NCI-H510A treated with DMSO at 0.1 percent for 48 hours (cell line): ENCODE results near the gene GNA14.
"Not testable (repeated sequence)": the region's sequence is repeated elsewhere in the genome, so short reads cannot be mapped to it uniquely, and the experiment has no call there.

Experiments
- DNase-seq: peaks from one replicate; lab custom pipeline; 2025; lab: John Stamatoyannopoulos, UW

Gene GNA14

DNA sequence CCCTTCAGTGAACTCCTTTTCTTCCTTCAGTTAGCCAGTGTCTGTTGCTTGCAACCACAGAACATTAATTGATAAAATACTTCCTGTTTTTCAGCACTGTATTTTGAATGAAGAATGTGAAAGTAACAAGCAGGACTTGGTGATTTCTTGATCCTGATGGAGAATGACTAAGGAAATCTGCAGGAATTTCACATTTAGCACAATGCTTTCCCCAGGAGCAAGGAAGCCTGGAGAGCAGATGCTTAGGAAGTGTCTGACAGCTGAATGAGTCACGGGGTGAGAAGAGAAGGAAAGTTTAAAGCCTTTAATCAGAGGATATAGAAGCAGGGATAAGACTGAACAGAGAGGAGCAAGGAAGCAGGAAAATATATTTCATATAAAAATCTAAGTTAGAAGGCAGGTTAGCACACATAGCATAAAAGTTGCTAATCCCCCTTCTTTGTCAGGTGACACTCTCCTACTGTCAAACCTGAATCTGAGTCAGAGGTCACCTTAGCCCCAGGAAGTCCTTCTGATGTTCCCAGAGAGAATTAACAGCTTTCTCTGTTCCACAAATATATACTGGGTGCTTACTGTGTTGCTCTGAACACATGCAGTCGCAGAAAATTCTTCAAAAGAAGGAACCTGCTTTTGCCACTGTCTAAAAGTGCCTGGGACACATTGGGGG lies 59.7 kb downstream of the GNA14 start:
- peak; percentile 29 for DNase-seq

DNA sequence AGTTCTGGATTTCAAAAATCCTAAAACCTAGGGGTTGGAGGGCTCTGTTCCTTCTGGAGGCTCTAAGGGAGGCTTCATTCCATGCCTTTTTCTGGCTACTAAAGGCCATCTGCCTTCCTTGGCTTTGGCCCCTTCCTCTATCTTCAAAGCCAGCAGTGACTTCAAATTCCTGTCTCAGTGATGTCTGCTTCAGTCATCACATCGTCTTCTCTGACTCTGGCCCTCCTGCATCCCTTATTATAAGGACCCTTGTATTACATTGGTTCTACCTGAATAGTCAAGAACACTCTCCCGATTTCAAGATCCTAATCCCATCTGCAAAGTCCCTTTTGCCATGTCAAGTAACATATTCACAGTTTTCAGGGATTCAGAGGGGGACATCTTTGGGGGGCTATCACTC lies 60.3 kb downstream of the GNA14 start:
- no peak for DNase-seq

DNA sequence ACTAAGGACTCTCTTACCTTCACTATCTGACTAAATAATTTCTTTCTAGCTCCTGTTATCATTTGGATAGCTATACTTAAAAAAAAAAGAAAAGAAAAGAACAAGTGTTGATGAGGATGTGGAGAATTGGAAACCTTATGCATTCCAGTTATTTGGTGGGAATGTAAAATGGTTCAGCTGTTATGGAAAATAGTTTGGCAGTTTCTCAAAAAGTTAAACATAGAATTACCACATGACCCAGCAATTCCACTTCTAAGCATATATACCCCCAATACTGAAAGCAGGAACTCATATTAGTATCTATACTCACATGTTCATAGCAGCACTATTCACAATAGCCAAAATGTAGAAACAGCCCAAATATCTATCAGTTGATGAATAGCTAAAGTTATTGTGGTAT lies 61.1 kb downstream of the GNA14 start:
- no peak for DNase-seq

DNA sequence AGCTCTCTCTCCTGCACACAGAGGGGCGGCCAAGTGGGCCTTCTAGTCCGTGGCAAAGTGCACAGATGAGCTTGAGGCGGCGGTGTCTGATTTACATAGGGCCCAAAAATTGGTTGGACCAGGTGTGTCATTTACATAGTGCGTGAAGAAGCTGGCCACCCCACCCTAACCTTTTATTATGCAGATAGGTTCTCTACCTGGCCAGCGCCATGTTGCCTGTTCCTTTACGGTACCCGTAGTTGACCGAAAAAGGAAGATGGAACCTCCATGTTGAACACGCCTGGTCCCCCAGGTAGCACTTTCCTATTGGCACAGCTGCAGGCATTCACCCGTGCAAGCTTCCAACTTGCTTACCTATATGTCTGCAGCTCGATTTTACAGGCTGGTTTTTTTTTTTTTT lies 61.5 kb downstream of the GNA14 start:
- no peak for DNase-seq

GRCh38 chr9:77585335-77585786 lies 62.8 kb downstream of the GNA14 start:
- DNase-seq, result no peak

DNA sequence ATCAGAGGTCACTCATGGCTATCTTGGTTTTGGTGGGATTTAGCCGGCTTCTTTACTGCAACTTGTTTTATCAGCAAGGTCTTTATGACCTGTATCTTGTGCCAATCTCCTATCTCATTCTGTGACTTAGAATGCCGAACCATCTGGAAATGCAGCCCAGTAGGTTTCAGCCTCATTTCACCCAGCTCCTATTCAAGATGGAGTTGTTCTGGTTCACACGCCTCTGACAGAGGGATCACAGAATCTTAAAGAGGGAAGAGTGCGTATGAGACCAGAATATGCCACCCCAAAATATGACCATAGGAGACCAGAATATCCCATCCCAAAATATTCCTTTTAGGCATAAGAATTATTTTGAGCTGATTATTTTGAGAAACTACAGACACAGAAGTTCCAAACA lies 63.2 kb downstream of the GNA14 start:
- DNase-seq, result not testable (repeated sequence)

DNA sequence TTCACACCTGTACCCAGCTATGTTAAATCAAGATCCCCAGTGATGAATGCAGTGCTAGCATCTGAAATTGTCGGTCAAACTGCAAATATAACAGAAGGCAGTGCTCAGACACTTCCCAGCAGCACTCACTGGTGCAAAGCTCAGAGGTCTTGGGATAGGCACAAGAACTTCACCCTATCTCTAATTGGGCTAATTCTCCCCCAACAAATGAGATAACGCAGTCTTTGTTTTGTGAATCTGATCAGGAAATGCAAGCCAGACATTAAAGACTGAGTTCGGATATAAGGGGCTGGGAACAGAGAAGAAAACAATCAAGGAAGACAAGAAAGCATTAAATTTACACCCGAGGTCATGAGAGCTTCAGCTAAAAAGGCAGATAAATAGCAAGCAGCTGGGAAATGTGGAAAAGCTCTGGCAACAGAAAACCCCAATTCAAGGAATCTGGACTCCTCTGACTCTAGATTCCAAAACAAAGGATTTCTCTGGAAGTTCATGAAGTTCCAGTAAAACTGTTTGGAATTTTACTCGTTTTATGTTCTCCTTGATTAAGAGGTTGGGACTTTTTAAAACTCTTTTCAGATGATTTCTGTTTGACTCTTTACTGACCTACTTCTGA lies 65.1 kb downstream of the GNA14 start:
- no peak for DNase-seq

DNA sequence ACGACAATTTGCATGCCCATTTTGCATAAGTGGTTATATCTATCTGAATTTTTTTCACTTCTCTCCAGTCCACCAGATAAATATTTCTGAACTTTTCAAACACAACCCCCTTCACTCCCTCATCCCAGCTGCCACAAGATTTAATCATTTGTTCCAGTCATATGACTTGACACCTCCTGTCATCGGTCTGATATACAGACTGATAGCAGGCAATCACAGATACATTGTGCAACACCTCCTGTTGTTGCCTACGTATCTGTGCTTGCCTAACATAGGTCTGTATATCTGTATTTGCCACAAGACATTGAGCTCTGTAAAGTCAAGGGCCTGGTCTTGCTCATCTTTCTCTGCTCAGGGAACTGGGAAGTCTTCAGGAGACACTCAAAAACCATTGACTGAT lies 65.6 kb downstream of the GNA14 start:
- DNase-seq, result no peak

DNA sequence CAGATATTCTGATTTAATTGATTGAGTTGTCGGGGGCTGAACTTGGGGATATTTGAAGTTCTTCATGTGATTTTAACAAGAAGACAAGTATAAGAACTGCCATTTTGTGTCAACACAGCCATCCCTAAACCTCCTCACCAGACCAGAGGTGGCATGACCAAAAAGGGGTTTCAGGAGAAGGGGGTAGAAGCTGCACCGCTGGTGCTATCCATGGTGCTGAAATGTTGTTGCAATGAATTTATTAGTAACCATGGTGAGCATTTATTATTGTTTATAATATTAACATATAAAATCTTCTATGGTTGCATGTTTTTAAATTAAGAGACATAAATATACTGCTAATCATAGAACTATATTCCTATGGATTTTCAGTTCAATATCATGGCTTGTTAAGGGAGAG lies 72.3 kb downstream of the GNA14 start:
- DNase-seq, result no peak

DNA sequence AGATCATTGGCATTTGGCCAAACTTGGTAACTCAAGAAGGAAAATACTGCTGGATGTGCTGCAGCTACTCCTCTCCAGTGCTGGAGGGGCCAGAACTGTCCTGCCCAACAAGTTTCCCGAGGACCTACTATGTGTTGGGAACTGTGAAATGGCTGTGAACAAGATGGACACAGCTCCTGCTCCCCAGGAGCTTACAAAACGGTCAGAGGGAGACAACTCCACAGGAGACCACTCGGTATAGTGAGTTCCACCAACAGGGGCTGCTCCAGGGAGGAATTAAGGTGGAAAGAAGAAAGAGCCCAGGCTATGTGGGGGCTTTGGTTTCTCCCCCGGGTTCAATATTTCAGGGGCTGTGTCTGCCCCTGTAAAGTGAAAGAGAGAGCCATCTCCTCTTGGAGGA lies 78.8 kb downstream of the GNA14 start:
- DNase-seq, result no peak

GRCh38 chr9:77563174-77563573 lies 84.9 kb downstream of the GNA14 start:
- no peak for DNase-seq

- no peak for DNase-seq
Measured at GRCh38 chr9:77562019-77562748, 85.9 kb downstream of the GNA14 start.

GRCh38 chr9:77561331-77562018 lies 86.6 kb downstream of the GNA14 start:
- DNase-seq, result no peak

GRCh38 chr9:77556396-77556795 lies 91.7 kb downstream of the GNA14 start:
- DNase-seq, result no peak

DNA sequence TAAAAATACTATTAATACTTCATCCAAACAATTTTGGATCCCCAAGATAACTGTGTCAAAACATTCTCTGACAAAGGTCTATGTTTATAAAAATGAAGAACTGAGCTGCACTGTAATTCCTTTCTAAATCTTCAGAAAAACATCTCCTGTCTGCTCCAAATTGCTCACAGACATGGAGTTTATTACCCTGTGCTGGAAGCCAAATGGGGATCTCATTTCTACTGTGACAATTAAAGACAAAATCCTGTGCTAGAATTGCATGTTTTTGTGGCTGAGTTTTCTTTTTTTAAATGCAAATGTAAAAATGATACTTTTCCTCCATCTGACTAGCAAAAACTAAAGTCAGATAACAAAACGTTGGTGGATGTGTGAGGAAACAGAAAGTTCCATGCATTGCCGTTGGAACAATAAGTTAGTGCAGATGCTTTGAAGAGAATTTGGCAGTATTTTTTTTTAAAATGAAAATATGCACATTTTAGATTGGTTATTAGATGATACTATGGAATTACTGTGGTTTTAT lies 93.5 kb downstream of the GNA14 start:
- no peak for DNase-seq

DNA sequence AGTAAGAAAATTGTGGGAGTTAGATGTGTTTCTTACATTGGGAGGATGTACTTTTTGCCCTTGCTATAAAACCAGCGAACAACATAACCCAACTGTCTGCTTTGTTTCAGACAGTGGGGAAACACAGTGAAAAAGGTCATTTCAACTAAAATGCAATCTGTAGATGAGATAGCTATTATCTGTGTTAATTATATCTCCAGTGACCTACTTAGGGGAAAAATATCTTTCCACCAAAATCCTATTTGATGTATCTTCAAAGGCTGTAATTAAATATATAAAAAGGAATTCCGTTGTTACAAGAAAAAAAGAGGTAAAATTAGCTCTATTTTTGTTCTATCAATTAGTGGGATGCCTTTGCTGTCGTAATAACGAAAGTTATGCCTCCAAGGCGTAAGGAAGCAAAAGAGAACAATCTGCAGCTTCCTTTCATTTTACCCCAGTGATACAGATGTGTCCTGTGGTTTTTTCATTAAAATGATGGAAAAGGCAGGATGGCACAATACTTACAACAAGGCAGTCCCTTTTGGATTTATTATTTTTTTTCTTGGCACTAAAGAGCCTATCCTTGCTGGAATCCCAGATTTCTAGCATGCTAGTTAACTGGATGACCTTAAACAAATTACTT lies 100.9 kb downstream of the GNA14 start:
- DNase-seq, result no peak

DNA sequence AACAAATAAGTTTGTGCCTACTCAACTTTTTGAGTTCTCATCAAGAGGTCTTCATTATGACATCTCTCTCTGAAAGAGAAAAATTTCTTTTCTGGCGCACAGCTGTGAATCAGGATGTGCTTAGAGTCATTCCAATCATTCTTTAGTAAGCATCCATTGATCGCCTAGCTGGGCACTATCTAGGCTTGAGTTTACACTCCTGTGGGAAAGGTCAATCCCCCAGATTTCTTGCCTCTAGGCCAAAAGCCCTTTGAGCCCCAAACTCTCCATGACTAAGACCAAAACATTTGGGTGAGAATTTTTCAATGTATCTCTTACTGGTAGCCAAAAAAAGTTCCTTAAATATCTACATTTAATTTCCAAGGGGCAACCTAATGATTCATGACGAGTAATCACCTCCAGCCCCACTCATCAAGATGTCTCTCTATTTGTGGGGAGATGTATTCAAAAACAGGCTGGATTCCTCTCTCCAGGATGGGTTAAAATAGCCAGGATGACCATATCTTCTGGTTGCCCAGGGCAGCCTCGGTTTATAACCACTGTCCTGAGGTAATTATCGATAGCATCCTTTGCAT lies 101.7 kb downstream of the GNA14 start:
- DNase-seq, result no peak

GRCh38 chr9:77544546-77544945 lies 103.6 kb downstream of the GNA14 start:
- no peak for DNase-seq

DNA sequence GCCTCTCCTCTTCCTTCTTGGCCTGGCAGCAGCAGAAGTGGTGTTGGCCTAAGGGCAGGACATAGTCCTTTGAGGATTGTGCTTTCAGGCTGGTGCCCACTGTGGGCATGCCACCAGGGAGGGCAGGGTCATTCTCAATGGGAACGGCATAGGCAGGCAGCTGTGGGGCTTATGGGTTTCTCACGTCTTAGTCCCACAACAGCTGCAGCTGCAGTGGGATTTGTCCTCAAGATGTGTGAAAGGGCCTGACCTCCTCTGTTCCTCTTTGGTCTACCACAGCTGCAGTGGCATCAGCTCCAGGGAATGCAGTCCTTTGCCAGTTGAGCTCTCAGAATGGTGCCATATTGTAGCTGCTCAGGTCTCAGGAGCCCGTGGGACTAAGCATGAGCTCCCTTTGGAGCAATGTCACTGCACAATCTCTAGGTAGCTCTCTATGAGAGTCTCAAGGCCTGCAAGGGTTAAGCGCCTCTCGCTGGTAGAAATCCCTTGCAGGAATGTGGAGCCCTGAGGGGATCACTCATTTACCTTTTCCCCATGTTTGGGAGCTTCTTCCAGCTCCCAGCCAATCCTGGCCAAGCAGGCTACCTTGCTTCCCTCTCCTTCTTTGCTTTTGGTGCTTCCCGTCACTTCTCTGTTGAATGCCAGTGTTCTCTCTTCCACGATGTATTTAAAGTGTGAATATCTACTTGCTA lies 104.8 kb downstream of the GNA14 start:
- DNase-seq, result no peak

- no peak for DNase-seq
Measured at GRCh38 chr9:77541600-77541999, 106.5 kb downstream of the GNA14 start.

DNA sequence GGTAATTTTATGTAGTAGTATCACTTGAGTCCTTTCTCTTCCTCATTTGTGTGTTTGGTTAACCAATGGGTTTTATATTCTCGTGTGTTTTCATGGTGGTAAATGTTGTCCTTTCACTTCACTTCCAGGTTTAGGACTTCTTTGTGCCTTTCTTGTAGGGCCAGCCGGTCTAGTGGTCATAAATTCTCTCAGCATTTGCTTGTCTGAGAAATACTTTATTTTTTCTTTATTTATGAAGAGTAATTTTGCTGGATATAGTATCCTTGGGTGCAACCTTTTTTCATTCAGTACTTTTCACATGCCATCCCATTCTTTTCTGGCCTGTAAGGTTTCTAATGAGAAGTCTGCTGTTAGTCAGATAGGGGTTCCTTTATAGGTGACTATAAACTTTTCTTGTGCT lies 107.1 kb downstream of the GNA14 start:
- no peak for DNase-seq
